Stimulated activated CD4-positive, alpha-beta T cell treated with anti-CD3 and anti-CD28 coated beads, TNF-alpha, amount 100 ng/mL, for 4 hours (primary cell): Measurements from ENCODE around the gene SLC1A7.

ENCODE experiments used
- DNase-seq, 3 experiments: peaks; one replicate each; pipeline ENCODE4 v3.0.0-alpha.2; 2020; ENCODE audit warnings: low read depth in 3 of 3

Gene SLC1A7

GRCh38 chr1:53076721-53077598, 65.5 kb downstream of the SLC1A7 start:
- no peak for DNase-seq

GRCh38 chr1:53076165-53076564, 66.3 kb downstream of the SLC1A7 start:
- DNase-seq = no peak

- no peak for DNase-seq
Observed at GRCh38 chr1:53075761-53076163, 66.7 kb downstream of the SLC1A7 start.

- no peak for DNase-seq
Observed at GRCh38 chr1:53075206-53075605, 67.2 kb downstream of the SLC1A7 start.

- DNase-seq = no peak
Observed at GRCh38 chr1:53074313-53075154, 67.9 kb downstream of the SLC1A7 start.

GRCh38 chr1:53073868-53074311, 68.5 kb downstream of the SLC1A7 start:
- no peak for DNase-seq

GRCh38 chr1:53073287-53073686, 69.2 kb downstream of the SLC1A7 start:
- DNase-seq = no peak

- no peak for DNase-seq
Observed at GRCh38 chr1:53071915-53072314, 70.5 kb downstream of the SLC1A7 start.

- no peak for DNase-seq
Observed at GRCh38 chr1:53071167-53071865, 71.1 kb downstream of the SLC1A7 start.

GRCh38 chr1:53070621-53071020, 71.8 kb downstream of the SLC1A7 start:
- DNase-seq = no peak

- no peak for DNase-seq
Observed at GRCh38 chr1:53069663-53070327, 72.6 kb downstream of the SLC1A7 start.

- DNase-seq = no peak
Observed at GRCh38 chr1:53069265-53069662, 73.2 kb downstream of the SLC1A7 start.

- DNase-seq = no peak
Observed at GRCh38 chr1:53068314-53069099, 73.9 kb downstream of the SLC1A7 start.

- no peak for DNase-seq
Observed at GRCh38 chr1:53067886-53068285, 74.6 kb downstream of the SLC1A7 start.

- no peak for DNase-seq
Observed at GRCh38 chr1:53066891-53067738, 75.3 kb downstream of the SLC1A7 start.

GRCh38 chr1:53066488-53066887, 76.0 kb downstream of the SLC1A7 start:
- DNase-seq = no peak

GRCh38 chr1:53065391-53065790, 77.0 kb downstream of the SLC1A7 start:
- no peak for DNase-seq

- DNase-seq = no peak
Observed at GRCh38 chr1:53063744-53064515, 78.5 kb downstream of the SLC1A7 start.
